ENCODE results near the gene RAPGEF2. TPM values are rescaled to one million over a fixed set of nuclear protein-coding genes. Genes with fewer than 3 reads are reported as not detected.
A peak's percentile ranks its signal among the peaks of the same experiment; 100 is the strongest.
"Not testable (repeated sequence)": the region's sequence is repeated elsewhere in the genome, so short reads cannot be mapped to it uniquely, and the experiment has no call there.

RAPGEF2 gene
- total and polyA plus RNA-seq, 9 donors: 16.9 to 33.6 (median 22.7) TPM

DNA sequence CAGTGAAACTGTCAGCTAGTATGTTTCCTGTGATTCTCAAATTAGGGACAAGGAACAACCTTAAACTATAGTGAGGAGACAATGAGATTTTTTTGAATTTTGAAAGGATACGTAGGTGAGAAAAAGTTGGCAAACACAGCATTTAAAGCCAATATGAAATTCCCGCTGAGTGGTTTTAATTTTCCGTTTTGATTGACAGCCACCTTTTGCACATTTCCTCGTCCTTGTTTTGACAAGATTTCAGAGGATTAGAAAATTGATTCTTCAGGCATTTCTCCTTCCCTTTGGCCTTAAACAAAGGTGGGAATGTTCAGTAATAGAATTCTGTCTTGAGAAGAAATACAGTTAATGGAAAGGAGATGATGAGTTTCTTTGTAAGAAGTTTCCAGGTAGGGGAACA lies 52.2 kb downstream of the RAPGEF2 start:
- Histone ChIP-seq H3K9me3 (replicated peaks; ENCODE audit: control insufficient read depth, low read depth, low read length) (no peaks in the 10 kb centered on the region), H3K4me3 (ENCODE audit: low read length) (no peak overlapping the region), H3K36me3 (ENCODE audit: control insufficient read depth, insufficient read depth, low read length) (no peaks in the 10 kb centered on the region), H3K4me1 (ENCODE audit: control insufficient read depth, insufficient read depth, low read length) (peaks cover 3% of the 10 kb centered on the region), H3K27ac (ENCODE audit: low read length) (no peak overlapping the region), H3K27me3 (ENCODE audit: control insufficient read depth, insufficient read depth, low read length) (no peaks in the 10 kb centered on the region)
- no CpG with 5 or more reads among the region's 4 CpGs for WGBS (ENCODE audit: insufficient coverage)
- no peak for DNase-seq

DNA sequence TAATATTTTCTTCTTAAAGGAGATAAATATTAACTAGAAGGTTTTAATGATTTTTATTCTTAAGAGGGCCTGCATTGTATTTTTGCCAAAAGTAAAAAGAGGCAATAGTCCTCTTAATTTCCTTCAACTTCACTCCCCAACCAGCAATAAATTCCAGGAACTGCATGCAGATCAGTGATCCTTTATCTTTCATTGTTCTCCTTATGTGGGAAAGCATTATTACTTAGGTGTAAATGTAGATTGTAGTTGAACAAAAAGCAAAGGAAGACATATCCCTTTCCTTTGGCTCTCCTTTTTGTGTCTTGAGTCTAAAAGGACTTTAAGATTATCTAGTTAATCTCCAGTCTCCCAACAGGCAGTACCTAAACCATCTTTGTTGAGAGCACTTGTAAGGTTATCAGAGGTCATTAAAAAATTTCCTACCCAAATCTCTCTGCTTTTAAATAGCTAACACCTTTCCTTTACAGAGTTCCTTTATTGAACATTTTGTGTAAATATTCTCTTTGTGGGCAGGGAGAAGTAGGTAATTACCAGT lies 55.3 kb downstream of the RAPGEF2 start:
- H3K27me3 ChIP-seq (ENCODE audit: control insufficient read depth, insufficient read depth, low read length): no peaks in the 10 kb centered on the region
- H3K9me3 ChIP-seq (replicated peaks; ENCODE audit: control insufficient read depth, low read depth, low read length): no peaks in the 10 kb centered on the region
- no peaks in the 10 kb centered on the region for H3K36me3 ChIP-seq (ENCODE audit: control insufficient read depth, insufficient read depth, low read length)
- no peaks in the 10 kb centered on the region for H3K4me1 ChIP-seq (ENCODE audit: control insufficient read depth, insufficient read depth, low read length)
- no peak for DNase-seq
- H3K4me3 ChIP-seq (ENCODE audit: low read length): no peak overlapping the region
- no peak overlapping the region for H3K27ac ChIP-seq (ENCODE audit: low read length)

DNA sequence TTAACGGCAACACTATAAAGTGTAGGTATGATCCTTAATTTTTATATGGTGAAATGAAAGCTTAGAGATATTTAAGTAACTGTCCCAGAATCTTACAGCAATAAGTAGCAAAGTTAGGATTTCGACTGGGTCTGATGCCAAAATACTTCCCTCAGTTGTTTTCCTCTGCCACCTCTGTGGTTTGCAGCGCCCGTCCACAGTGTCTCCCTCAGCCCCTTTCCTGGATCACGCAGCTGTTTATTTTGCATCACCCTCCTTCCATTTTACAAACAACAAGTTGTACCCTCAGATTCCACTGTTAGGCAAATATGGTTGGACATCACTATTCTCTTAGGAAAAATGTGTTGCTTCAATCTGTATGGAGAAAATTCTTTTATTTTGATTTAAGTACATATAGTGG lies 56.1 kb downstream of the RAPGEF2 start:
- no peak overlapping the region for H3K27ac ChIP-seq (ENCODE audit: low read length)

DNA sequence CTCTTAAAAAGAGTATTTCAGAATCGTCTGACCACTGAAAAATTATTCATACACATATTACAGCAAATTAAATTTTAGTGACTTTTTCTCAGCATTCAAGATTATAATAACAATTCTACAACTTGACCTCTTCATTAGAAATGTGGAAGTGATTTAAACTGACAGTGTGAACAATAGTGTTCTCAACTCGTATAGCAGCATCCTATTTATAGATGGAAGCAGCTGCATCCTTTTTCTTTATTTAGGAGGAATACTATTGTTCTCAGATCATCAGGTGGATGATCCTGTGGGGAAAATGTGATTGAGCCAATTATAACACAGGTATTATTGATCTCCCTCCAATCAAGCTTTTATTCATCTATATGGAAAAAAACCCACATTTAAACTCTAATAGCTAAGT lies 56.7 kb downstream of the RAPGEF2 start:
- no peaks in the 10 kb centered on the region for H3K36me3 ChIP-seq (ENCODE audit: control insufficient read depth, insufficient read depth, low read length)

More for the DNA sequence above, 56.1 kb downstream of the RAPGEF2 start:
- no peaks in the 10 kb centered on the region for H3K36me3 ChIP-seq (ENCODE audit: control insufficient read depth, insufficient read depth, low read length)
- no peak overlapping the region for H3K4me3 ChIP-seq (ENCODE audit: low read length)
- no peaks in the 10 kb centered on the region for H3K27me3 ChIP-seq (ENCODE audit: control insufficient read depth, insufficient read depth, low read length)
- no peaks in the 10 kb centered on the region for H3K4me1 ChIP-seq (ENCODE audit: control insufficient read depth, insufficient read depth, low read length)
- 78% methylated on average over 4 of the region's 5 CpGs for WGBS (ENCODE audit: insufficient coverage)
- no peaks in the 10 kb centered on the region for H3K9me3 ChIP-seq (replicated peaks; ENCODE audit: control insufficient read depth, low read depth, low read length)
- no peak for DNase-seq

DNA sequence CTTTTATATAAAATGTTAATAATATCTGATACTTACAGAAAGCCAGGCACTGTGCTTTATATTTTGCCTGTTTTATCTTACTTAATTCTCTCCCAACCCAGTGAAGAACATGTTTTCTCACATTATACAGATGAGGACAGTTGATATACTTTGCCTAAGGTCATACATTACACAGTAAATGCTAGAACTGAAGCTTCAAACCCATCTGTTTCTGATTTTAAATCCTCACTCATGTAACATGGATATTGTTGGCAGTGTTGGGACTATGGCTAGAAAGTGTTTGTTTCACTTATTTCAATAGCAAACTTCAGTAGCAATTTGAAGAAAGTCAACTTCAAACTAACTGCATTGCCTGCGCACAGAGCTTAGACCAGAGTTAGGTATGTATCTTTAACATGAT lies 57.4 kb downstream of the RAPGEF2 start:
- no peaks in the 10 kb centered on the region for H3K27me3 ChIP-seq (ENCODE audit: control insufficient read depth, insufficient read depth, low read length)
- no peak overlapping the region for H3K4me3 ChIP-seq (ENCODE audit: low read length)
- H3K27ac ChIP-seq (ENCODE audit: low read length): peak overlapping the region; percentile 21
- no peaks in the 10 kb centered on the region for H3K36me3 ChIP-seq (ENCODE audit: control insufficient read depth, insufficient read depth, low read length)
- H3K9me3 ChIP-seq (replicated peaks; ENCODE audit: control insufficient read depth, low read depth, low read length): no peaks in the 10 kb centered on the region
- H3K4me1 ChIP-seq (ENCODE audit: control insufficient read depth, insufficient read depth, low read length): no peaks in the 10 kb centered on the region
- peak; percentile 74 for DNase-seq
- WGBS (ENCODE audit: insufficient coverage): no CpG with 5 or more reads among the region's 1 CpG

More for the DNA sequence above, 56.7 kb downstream of the RAPGEF2 start:
- peak; percentile 35 for DNase-seq
- Histone ChIP-seq H3K4me1 (ENCODE audit: control insufficient read depth, insufficient read depth, low read length) (no peaks in the 10 kb centered on the region), H3K27ac (ENCODE audit: low read length) (no peak overlapping the region), H3K9me3 (replicated peaks; ENCODE audit: control insufficient read depth, low read depth, low read length) (no peaks in the 10 kb centered on the region), H3K4me3 (ENCODE audit: low read length) (no peak overlapping the region), H3K27me3 (ENCODE audit: control insufficient read depth, insufficient read depth, low read length) (no peaks in the 10 kb centered on the region)
- no CpG with 5 or more reads among the region's 2 CpGs for WGBS (ENCODE audit: insufficient coverage)

DNA sequence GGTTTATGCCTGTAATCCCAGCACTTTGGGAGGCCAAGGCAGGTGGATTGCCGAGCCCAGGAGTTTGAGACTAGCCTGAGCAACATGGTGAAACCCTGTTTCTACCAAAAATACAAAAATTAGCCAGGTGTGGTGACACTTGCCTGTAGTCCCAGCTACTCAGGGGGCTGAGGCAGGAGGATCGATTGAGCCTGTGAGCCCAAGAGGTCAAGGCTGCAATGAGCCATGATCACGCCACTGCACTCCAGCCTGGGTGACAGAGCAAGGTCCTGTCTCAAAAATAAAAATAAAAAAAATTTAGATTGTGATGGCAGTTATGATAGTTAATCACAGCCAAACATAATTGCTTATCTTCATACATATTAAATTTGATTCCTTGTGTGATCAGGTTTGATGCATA lies 58.6 kb downstream of the RAPGEF2 start:
- H3K9me3 ChIP-seq (replicated peaks; ENCODE audit: control insufficient read depth, low read depth, low read length); H3K4me1 ChIP-seq (ENCODE audit: control insufficient read depth, insufficient read depth, low read length); H3K27me3 ChIP-seq (ENCODE audit: control insufficient read depth, insufficient read depth, low read length); H3K4me3 ChIP-seq (ENCODE audit: low read length); DNase-seq; H3K36me3 ChIP-seq (ENCODE audit: control insufficient read depth, insufficient read depth, low read length); H3K27ac ChIP-seq (ENCODE audit: low read length): not testable (repeated sequence)
- WGBS (ENCODE audit: insufficient coverage): 50% methylated on average over 1 of the region's 3 CpGs

DNA sequence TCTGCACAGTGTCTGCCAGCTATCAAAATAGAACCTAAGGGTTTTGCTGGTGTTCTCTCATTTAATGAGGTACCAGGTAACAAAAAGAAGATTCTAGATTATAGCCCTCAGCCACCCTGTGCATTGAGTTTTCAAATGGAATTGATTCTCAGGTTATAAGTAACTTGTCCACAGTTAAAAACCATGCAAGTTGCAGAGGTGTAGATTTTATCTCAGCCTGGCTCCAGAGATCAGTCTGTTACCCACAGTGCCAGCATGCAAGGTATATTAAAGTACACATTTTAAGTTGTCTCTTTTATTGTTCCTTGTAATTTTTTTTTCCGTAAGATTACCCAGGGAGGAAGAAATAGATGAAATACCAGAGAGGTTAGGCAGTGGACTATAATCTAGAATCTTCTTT lies 59.7 kb downstream of the RAPGEF2 start:
- Histone ChIP-seq H3K27me3 (ENCODE audit: control insufficient read depth, insufficient read depth, low read length) (no peaks in the 10 kb centered on the region), H3K4me3 (ENCODE audit: low read length) (no peak overlapping the region), H3K4me1 (ENCODE audit: control insufficient read depth, insufficient read depth, low read length) (no peaks in the 10 kb centered on the region), H3K9me3 (replicated peaks; ENCODE audit: control insufficient read depth, low read depth, low read length) (no peaks in the 10 kb centered on the region), H3K36me3 (ENCODE audit: control insufficient read depth, insufficient read depth, low read length) (no peaks in the 10 kb centered on the region), H3K27ac (ENCODE audit: low read length) (no peak overlapping the region)
- WGBS (ENCODE audit: insufficient coverage): no CpG with 5 or more reads among the region's 1 CpG
- no peak for DNase-seq

DNA sequence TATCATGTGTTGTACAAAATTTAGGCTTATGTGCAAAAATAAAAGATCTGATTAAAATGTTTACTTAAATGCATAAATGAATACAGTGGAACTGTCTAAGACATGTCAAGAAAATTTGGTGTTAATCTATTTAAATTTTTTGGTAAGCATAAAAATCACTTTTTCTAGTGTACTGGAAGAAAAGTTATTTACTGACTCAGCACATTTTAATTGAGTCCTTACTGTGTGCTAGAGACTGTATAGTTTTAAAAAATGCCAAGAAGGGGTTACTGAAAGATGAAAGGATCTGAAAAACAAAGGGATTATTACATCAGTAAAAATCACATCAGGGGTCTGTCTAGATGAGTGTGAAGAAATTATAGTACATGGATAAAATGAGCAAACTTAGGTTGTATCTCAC lies 60.6 kb downstream of the RAPGEF2 start:
- Histone ChIP-seq H3K27me3 (ENCODE audit: control insufficient read depth, insufficient read depth, low read length) (no peaks in the 10 kb centered on the region), H3K27ac (ENCODE audit: low read length) (no peak overlapping the region), H3K4me3 (ENCODE audit: low read length) (no peak overlapping the region), H3K36me3 (ENCODE audit: control insufficient read depth, insufficient read depth, low read length) (no peaks in the 10 kb centered on the region), H3K4me1 (ENCODE audit: control insufficient read depth, insufficient read depth, low read length) (no peaks in the 10 kb centered on the region), H3K9me3 (replicated peaks; ENCODE audit: control insufficient read depth, low read depth, low read length) (no peaks in the 10 kb centered on the region)
- no peak for DNase-seq

DNA sequence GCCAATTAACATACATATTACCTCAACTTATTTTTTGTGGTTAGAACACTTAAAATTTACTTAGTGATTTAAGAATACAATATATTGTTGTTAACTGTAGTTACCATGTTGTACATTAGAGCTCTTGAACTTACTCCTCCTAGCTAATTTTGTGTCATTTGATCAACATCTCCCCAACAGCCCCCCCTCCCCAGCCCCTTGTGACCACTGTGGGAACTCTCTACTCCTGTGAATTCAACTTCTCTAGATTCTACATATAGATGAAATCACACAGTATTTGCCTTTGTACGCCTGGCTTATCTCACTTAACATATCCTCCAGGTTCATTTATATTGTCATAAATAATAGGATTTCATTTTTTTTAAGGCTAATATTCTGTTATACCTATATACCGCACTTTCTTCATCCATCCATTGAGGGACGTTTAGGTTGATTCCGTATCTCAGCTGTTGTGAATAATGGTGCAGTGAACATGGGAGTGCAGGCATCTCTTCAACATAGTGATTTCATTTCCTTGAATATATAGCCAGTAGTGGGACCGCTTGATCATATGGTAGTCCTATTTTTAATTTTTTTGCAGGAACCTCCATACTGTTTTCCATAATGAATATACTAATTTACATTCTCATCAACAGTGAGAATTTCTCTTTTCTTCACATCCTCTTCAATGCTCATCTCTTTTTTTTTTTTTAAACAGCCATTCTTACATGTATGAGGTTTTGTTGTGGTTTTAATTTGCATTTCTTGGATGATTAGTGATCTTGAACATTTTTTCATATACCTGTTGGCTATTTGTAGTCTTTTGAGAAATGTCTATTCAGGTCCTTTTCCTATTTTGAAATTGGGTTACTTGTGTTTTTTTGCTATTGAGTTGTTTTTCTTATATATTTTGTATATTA lies 66.8 kb downstream of the RAPGEF2 start:
- Histone ChIP-seq H3K36me3 (ENCODE audit: control insufficient read depth, insufficient read depth, low read length) (no peaks in the 10 kb centered on the region), H3K27ac (ENCODE audit: low read length) (no peak overlapping the region), H3K4me1 (ENCODE audit: control insufficient read depth, insufficient read depth, low read length) (no peaks in the 10 kb centered on the region), H3K27me3 (ENCODE audit: control insufficient read depth, insufficient read depth, low read length) (no peaks in the 10 kb centered on the region), H3K4me3 (ENCODE audit: low read length) (no peak overlapping the region), H3K9me3 (replicated peaks; ENCODE audit: control insufficient read depth, low read depth, low read length) (no peaks in the 10 kb centered on the region)
- DNase-seq: no peak
- no CpG with 5 or more reads among the region's 5 CpGs for WGBS (ENCODE audit: insufficient coverage)

DNA sequence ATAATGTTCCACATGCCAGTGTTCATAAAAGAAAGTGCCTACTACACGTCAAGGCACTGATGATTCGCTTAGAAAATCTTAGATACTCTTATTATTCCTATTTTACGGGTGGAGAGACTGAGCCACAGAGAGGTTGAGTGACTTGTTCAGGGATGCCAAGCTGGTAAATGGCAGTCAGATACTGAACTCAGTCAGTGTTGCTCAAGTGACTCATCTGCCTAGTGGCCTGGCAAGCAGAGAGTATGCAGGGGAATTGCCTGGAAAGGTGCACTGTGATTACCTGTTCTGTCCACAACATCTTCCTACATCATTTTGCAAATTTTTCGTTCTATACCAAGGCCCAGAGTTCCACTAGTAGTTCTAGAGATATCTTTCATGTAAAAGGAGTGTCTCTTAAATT lies 68.4 kb downstream of the RAPGEF2 start:
- H3K27ac ChIP-seq (ENCODE audit: low read length): no peak overlapping the region
- H3K27me3 ChIP-seq (ENCODE audit: control insufficient read depth, insufficient read depth, low read length): no peaks in the 10 kb centered on the region
- 100% methylated on average over 1 of the region's 4 CpGs for WGBS (ENCODE audit: insufficient coverage)
- H3K36me3 ChIP-seq (ENCODE audit: control insufficient read depth, insufficient read depth, low read length): no peaks in the 10 kb centered on the region
- H3K9me3 ChIP-seq (replicated peaks; ENCODE audit: control insufficient read depth, low read depth, low read length): no peaks in the 10 kb centered on the region
- no peak overlapping the region for H3K4me3 ChIP-seq (ENCODE audit: low read length)
- no peak for DNase-seq
- peaks cover 3% of the 10 kb centered on the region for H3K4me1 ChIP-seq (ENCODE audit: control insufficient read depth, insufficient read depth, low read length)
